ENCODE data around the gene POLG2. TPM values are rescaled to one million over a fixed set of nuclear protein-coding genes. Genes with fewer than 3 reads are reported as not detected.

The POLG2 gene
- total RNA-seq, 1 donor, result 8.2 TPM

DNA sequence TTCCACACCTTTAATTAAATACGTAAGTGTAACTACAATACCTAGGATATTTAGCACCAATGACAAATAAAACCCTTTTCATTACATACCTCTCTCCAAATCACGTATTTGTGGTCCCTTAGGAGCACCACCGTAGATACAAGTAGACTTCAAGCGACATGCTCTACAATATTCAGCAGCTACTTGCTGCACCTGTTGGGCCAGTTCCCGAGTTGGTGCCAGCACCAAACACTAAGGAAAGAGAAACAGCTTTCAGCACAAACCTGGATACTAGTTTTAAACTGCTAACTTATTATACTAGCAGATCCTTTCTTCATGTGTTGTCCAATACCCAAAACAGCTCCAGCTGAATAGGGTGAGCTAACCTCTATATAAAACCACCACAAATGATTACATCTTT lies 6.5 kb upstream of the POLG2 start:
- TF ChIP-seq, protein P1, sequence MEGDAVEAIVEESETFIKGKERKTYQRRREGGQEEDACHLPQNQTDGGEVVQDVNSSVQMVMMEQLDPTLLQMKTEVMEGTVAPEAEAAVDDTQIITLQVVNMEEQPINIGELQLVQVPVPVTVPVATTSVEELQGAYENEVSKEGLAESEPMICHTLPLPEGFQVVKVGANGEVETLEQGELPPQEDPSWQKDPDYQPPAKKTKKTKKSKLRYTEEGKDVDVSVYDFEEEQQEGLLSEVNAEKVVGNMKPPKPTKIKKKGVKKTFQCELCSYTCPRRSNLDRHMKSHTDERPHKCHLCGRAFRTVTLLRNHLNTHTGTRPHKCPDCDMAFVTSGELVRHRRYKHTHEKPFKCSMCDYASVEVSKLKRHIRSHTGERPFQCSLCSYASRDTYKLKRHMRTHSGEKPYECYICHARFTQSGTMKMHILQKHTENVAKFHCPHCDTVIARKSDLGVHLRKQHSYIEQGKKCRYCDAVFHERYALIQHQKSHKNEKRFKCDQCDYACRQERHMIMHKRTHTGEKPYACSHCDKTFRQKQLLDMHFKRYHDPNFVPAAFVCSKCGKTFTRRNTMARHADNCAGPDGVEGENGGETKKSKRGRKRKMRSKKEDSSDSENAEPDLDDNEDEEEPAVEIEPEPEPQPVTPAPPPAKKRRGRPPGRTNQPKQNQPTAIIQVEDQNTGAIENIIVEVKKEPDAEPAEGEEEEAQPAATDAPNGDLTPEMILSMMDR (IDR thresholded peaks at IDR 0.05; ENCODE audit: insufficient read depth, low read length), result no peak
- no peak for DNase-seq (ENCODE audit: low read depth)
- peak overlapping the region; percentile 98 for H3K4me3 ChIP-seq (ENCODE audit: low read depth, low read length)

DNA sequence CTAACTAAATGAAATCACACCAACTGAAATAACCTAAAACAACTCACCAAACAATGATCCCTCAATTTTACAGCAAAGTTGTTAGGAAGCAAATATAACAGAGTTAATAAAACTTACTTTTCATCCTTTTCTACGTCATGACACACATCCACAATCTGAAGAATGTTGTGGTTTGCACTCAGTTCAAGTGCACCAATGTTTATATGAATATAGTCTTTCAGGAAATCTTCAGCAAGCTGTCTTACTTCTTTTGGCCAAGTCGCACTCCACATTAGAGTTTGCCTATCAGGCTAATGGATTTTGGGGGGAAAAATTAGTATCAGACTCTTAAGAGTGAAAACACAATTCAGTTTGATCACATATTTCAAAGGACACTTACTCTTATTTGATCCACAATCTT lies 6.0 kb upstream of the POLG2 start:
- peak overlapping the region; percentile 98 for H3K4me3 ChIP-seq (ENCODE audit: low read depth, low read length)
- no peak for DNase-seq (ENCODE audit: low read depth)
- TF ChIP-seq, protein P1 (IDR thresholded peaks at IDR 0.05; ENCODE audit: insufficient read depth, low read length), result no peak

DNA sequence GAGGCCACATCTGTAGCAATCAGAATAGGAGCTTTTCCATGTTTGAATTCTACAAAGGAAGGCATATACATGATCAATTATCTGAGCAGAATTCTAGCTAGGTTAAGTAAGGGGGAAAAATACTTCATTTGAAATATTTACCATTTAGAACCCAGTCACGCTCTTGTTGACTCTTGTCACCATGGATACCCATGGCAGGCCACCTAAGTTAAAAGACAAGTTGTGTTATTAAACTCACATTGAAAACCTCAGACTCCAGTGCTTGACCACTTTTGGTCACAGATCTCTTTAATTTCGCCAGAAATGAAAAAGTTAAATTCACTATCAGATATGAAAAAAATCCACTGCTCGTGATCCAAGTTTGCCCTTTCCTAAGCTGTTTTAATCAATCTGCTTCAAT lies 5.2 kb upstream of the POLG2 start:
- no peak overlapping the region for H3K4me3 ChIP-seq (ENCODE audit: low read depth, low read length)
- DNase-seq (ENCODE audit: low read depth), result no peak
- TF ChIP-seq, protein P1 (IDR thresholded peaks at IDR 0.05; ENCODE audit: insufficient read depth, low read length), result no peak

DNA sequence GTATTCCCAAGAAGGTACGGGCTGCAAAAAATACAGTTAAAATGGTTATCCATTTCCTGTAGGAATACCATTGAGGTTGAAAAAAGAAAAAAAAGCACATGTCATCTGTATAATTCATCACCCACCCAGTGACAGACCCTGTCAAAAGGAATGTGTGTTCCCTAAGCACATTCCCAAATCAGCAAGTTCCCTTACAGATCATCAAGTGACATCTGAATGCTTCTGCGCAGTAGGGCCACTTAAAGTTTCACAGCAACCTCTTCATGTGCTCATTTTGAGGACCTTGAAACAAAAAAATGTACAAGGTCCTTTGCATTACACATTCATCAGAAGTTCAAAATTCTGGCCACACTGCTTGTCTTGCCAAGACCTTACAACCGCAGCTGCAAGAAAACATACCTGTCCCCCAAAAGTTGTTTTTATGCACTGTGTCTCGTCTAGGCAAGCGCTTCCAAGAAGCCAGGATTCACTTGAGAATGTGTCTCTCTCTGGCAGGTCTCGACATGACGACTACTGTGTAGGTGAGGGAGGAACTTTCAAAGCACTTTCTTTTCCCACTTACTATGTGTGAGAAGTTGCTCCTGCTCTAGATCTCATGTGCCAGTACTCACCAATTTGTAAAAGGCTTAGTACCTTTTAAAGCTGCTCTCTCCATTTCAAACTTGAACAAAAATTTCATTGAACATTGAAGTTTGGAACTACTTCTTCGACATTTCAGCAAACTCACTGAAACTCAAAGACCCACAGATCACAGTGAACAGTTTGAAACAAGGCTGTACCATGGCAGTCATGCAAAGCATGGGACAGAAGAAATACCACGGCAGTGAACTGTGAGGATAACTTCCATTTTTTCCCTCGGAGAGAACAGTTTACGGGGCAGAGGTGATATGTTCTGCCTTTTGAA lies 4.3 kb upstream of the POLG2 start:
- no peak for DNase-seq (ENCODE audit: low read depth)
- no peak overlapping the region for H3K4me3 ChIP-seq (ENCODE audit: low read depth, low read length)
- TF ChIP-seq, protein P1 (IDR thresholded peaks at IDR 0.05; ENCODE audit: insufficient read depth, low read length), result no peak

DNA sequence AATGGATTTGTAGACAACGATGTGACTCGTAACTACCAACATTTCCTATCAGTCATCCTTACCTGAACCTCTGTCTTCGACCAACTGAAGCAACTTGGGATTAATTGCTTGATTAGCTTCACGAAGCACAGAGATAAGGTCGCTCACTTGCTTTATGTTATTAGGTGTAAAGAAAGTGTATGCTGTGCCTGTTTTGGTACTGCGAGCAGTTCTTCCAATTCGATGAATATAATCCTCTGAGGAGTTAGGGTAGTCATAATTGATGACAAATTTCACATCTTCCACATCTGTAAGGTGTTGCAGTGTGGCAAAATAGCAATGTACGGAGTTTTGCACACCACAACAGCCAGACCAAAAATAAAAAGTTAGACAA lies 3.6 kb upstream of the POLG2 start:
- DNase-seq (ENCODE audit: low read depth), result no peak
- TF ChIP-seq, protein P1 (IDR thresholded peaks at IDR 0.05; ENCODE audit: insufficient read depth, low read length), result no peak
- H3K4me3 ChIP-seq (ENCODE audit: low read depth, low read length), result no peak overlapping the region

DNA sequence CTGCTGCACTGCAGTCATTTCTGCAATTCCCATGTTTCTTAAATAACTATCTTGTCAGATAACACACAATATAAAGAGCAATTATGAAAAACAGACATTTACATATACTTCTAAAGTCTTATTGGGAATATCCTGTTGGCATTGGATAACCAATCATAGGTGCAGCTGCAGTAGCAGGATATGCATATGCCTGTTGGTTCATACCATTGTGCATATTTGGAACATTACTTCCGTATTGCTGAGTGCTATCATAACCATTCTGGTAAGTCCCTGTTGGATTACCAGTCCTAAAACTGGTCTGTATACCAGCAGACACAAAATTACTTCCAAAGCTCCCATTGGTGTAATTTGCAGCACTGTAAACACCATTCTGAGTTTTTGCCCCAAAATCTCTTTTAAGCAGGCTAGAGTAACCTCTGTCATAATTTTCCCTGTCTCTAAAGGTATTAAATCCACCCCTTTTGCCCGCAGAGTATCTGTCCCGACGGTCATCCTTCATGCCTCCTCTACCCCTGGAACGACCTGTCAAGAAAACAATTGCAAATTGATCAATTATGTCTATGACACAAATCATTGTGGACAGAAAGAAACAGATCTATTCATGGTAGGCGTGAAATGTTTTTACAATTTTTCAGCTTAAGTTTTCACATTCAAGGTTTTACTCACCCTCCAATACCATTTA lies 3.1 kb upstream of the POLG2 start:
- no peak overlapping the region for H3K4me3 ChIP-seq (ENCODE audit: low read depth, low read length)
- TF ChIP-seq, protein P1 (IDR thresholded peaks at IDR 0.05; ENCODE audit: insufficient read depth, low read length), result no peak
- no peak for DNase-seq (ENCODE audit: low read depth)
